ENCODE data around the gene PSME1. TPM values are rescaled to one million over a fixed set of nuclear protein-coding genes. Genes with fewer than 3 reads are reported as not detected.

PSME1 gene
- total RNA-seq: 120 and 135 TPM in 2 replicates
- polyA plus RNA-seq: 68.1 and 98.1 TPM in 2 replicates
- 105 and 110 TPM in 2 replicates for polyA plus RNA-seq (2011; cell fraction: cytosol; rRNA removed)
- polyA plus RNA-seq (2011; cell fraction: nucleus; rRNA removed): 75.1 and 78.8 TPM in 2 replicates
- 120 and 123 TPM in 2 replicates for polyA plus RNA-seq (2012)
- 25.5 and 27.8 TPM in 2 replicates for polyA minus RNA-seq
- 37.2 TPM for polyA minus RNA-seq (2011; cell fraction: cytosol; rRNA and poly(A)+ RNA removed)
- 8.6 and 9.0 TPM in 2 replicates for polyA minus RNA-seq (2011; cell fraction: nucleus; rRNA and poly(A)+ RNA removed)
- percentile 68 among the genes with signal in this experiment for Bru-seq, nascent RNA
- BruChase-seq, experiment 1, labeled RNA remaining after a 6-hour chase: percentile 91 among the genes with signal in this experiment
- percentile 76 among the genes with signal in this experiment for BruChase-seq, experiment 2, labeled RNA remaining after a 2-hour chase
- long read RNA-seq, transcript PSME1-201 (11 exons, 1,006 nt): major isoform, 239 of 2,805 reads
- long read RNA-seq, partial matches to known transcripts: 2,537 of 2,805 reads
- long read RNA-seq, other reads (novel, unspliced or antisense): 25 of 2,805 reads

GRCh38 chr14:24135834-24136683 lies at the start of gene PSME1:
Gene PSME1, plus strand, starts transcription at chr14:24136194. Its CDS starts 69 bp downstream, at chr14:24136263.
- Histone ChIP-seq H4K20me1 (replicated peaks; ENCODE audit: control insufficient read depth, extremely low read depth, insufficient read depth, low read length) (no peaks in the 10 kb centered on the region), H3K27ac (ENCODE audit: insufficient read depth, low read depth, low read length) (peak within 1 kb of the TSS; percentile 54), H3K36me3 (ENCODE audit: control insufficient read depth in 2 of 2, extremely low read depth in 1 of 2, insufficient read depth in 2 of 2, low read length in 2 of 2) (peaks cover 6 to 19% of the 10 kb centered on the region in 2 experiments), H3K9ac (replicated peaks; ENCODE audit: extremely low read depth, insufficient read depth, low read length) (peak within 1 kb of the TSS; percentile 79), H2AFZ (ENCODE audit: low read depth, low read length) (peak within 1 kb of the TSS; percentile 99), H3K27me3 (ENCODE audit: control insufficient read depth in 2 of 2, insufficient read depth in 2 of 2, low read length in 2 of 2) (no peaks in the 10 kb centered on the region), H3K4me2 (ENCODE audit: insufficient read depth, low read length) (peak within 1 kb of the TSS; percentile 67), H3K9me3 (replicated peaks; ENCODE audit: control insufficient read depth, insufficient read depth, low read length) (no peaks in the 10 kb centered on the region), H3K4me1 (ENCODE audit: control insufficient read depth, extremely low read depth, insufficient read depth, low read length) (peaks cover 15% of the 10 kb centered on the region), H3K79me2 (ENCODE audit: control insufficient read depth, insufficient read depth, low read length) (peaks cover 20% of the 10 kb centered on the region), H3K9me1 (replicated peaks; ENCODE audit: control insufficient read depth, extremely low read depth, insufficient read depth, low read length) (no peaks in the 10 kb centered on the region), H3K4me3 (replicated peaks in 1 of 3; ENCODE audit: insufficient read depth in 1 of 3, low read depth in 1 of 3, low read length in 3 of 3) (peak within 1 kb of the TSS; percentile 56 to 93 (median 90))
- DNase-seq (ENCODE audit: low read depth, low spot score) (peak; percentile 92), FAIRE-seq (peak; percentile 94)
- dilution Hi-C loops (cut with MboI; ENCODE audit: extremely low pct_ligation_motif_present, low sequenced_read_pairs): no loop called here
- ChIA-PET POLR2A (interaction anchor here (1.2 to 1.5 kb wide), 2 partner anchors 11 to 21 kb away, joined by 8 to 10 read pairs; partner anchors contain the start of genes DCAF11, NRL, PSME2 and RNF31), CTCF (interaction anchor here (0.8 to 2.6 kb wide), 9 partner anchors 10 to 197 kb away, joined by 3 to 15 read pairs (median 9); partner anchors contain the start of genes DCAF11, IRF9, NRL and PSME2)
- TF ChIP-seq GATA2 (IDR thresholded peaks at IDR 0.05; ENCODE audit: insufficient read depth, insufficient read length, low read depth, low read length) (no peak), EZH2 (IDR thresholded peaks at IDR 0.05; ENCODE audit: borderline replicate concordance, low read depth, low read length, severe bottlenecking) (no peak), POLR2AphosphoS5 (IDR thresholded peaks at IDR 0.05; ENCODE audit: insufficient read depth, low read depth, low read length) (peak; percentile 58), CTCF (IDR thresholded peaks at IDR 0.05; ENCODE audit: extremely low read depth in 1 of 2, insufficient read depth in 1 of 2, low read depth in 1 of 2, low read length in 2 of 2) (no peak), MAX (IDR thresholded peaks at IDR 0.05; ENCODE audit: insufficient read depth, insufficient read length) (no peak), POLR2A (IDR thresholded peaks at IDR 0.05; ENCODE audit: low read depth, low read length) (peak; percentile 78), FOS (IDR thresholded peaks at IDR 0.05; ENCODE audit: borderline replicate concordance, insufficient read depth, low read length) (no peak), MYC (IDR thresholded peaks at IDR 0.05; ENCODE audit: low read depth, low read length) (no peak), JUN (IDR thresholded peaks at IDR 0.05; ENCODE audit: borderline replicate concordance, insufficient read depth, insufficient read length, low read depth) (no peak)
- intact Hi-C loops (cut with micrococcal nuclease): loop anchor here (1.0 kb wide), 3 partner anchors 11 to 41 kb away; partner anchors contain the start of genes DCAF11, NRL and RNF31
- no TSS peak for BruUV-seq (replicated peaks)

Measured in endothelial cell of umbilical vein (primary cell).